Sigmoid colon (tissue), 4 donors: ENCODE results near the gene HSPA8.

ENCODE experiments used
- POLR2AphosphoS5 ChIP-seq, 4 donors: sonication (generic); formaldehyde crosslinking; IDR thresholded peaks; one replicate each; pipeline ENCODE4 v1.6.1; 2017; ENCODE audit warnings: antibody characterized with exemption in 4 of 4
- TF ChIP-seq, protein P1 (sequence below), 4 experiments: fragments of 450-650 bp in 3 of 4; fragments of 200-600 bp in 1 of 4; IDR thresholded peaks; one replicate each; pipeline ENCODE4 v1.5.1; 2016 to 2019; ENCODE audit warnings: antibody characterized with exemption in 4 of 4, mild to moderate bottlenecking in 3 of 4, moderate library complexity in 2 of 4

DNA sequence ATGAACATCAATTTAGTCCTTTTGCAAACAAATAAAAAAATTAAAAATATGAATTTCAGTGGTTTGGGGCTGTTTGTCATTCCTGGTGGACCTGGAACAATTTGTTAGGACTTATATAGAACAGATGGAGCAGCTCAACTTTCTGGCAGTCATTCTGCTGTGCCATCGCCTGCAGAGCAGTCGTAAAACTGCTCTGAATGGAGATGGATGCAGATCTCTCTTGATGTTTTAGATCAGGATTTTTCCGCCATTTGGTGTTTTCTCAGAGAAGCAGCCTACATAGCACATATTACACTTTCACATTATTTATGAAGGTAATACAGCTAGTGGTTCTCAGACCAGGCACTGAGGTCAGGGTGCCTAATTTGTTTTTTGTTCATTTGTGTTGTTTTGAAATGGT, 31.8 kb upstream of the HSPA8 start:
- TF ChIP-seq, protein P1, sequence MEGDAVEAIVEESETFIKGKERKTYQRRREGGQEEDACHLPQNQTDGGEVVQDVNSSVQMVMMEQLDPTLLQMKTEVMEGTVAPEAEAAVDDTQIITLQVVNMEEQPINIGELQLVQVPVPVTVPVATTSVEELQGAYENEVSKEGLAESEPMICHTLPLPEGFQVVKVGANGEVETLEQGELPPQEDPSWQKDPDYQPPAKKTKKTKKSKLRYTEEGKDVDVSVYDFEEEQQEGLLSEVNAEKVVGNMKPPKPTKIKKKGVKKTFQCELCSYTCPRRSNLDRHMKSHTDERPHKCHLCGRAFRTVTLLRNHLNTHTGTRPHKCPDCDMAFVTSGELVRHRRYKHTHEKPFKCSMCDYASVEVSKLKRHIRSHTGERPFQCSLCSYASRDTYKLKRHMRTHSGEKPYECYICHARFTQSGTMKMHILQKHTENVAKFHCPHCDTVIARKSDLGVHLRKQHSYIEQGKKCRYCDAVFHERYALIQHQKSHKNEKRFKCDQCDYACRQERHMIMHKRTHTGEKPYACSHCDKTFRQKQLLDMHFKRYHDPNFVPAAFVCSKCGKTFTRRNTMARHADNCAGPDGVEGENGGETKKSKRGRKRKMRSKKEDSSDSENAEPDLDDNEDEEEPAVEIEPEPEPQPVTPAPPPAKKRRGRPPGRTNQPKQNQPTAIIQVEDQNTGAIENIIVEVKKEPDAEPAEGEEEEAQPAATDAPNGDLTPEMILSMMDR (IDR thresholded peaks at IDR 0.05): no peak
- TF ChIP-seq POLR2AphosphoS5 (IDR thresholded peaks at IDR 0.05): no peak
